Endothelial cell of umbilical vein (primary cell): ENCODE results near the gene CALU. TPM values are rescaled to one million over a fixed set of nuclear protein-coding genes. Genes with fewer than 3 reads are reported as not detected.

Experiments used
- BruUV-seq: library from RNA; stranded (reverse); fragments of 400-500 nt; replicated peaks from 2 replicates; lab custom pipeline; 2021; lab: Mats Ljungman, UMichigan
- CTCF ChIA-PET: fragments of 300-600, 350-600 bp; sonication (Branson Sonifier 250); formaldehyde crosslinking; loops from one replicate; lab custom pipeline; 2021; ENCODE audit warnings: antibody characterized with exemption, inconsistent platforms; lab: Charles Lee
- POLR2A ChIA-PET: fragments of 300-600, 350-600 bp; sonication (Branson Sonifier 250); formaldehyde crosslinking; loops from one replicate; lab custom pipeline; 2021; ENCODE audit warnings: antibody characterized with exemption, inconsistent platforms; lab: Charles Lee
- DNase-seq: peaks from one replicate; pipeline ENCODE4 v3.0.0-alpha.2; 2011; ENCODE audit warnings: low read depth, low spot score
- FAIRE-seq: peaks from 2 replicates; lab custom pipeline; 2011; peaks lifted over from hg19 to GRCh38; lab: Jason Lieb, UNC
- H2AFZ ChIP-seq: 2 replicates; pipeline ENCODE4 v1.6.0; 2012; ENCODE audit warnings: low read depth, low read length, control low read depth, inconsistent platforms
- H3K27ac ChIP-seq: 2 replicates; pipeline ENCODE4 v1.5.1; 2011; ENCODE audit warnings: low read depth, mild to moderate bottlenecking, control low read depth, low read length, moderate library complexity; ENCODE audit not compliant: insufficient read depth
- H3K27me3 ChIP-seq, 2 experiments: 2 replicates each; pipeline versions ENCODE4 v1.6.0 to v1.6.1; 2011; ENCODE audit warnings: low read length in 2 of 2, mixed read lengths in 1 of 2; ENCODE audit not compliant: control insufficient read depth in 2 of 2, insufficient read depth in 2 of 2
- H3K36me3 ChIP-seq, 2 experiments: 2 replicates in 1 of 2; 3 replicates in 1 of 2; pipeline ENCODE4 v1.5.1; 2011; ENCODE audit warnings: low read length in 2 of 2, mild to moderate bottlenecking in 1 of 2, moderate library complexity in 1 of 2; ENCODE audit not compliant: control insufficient read depth in 2 of 2, insufficient read depth in 2 of 2; ENCODE audit errors: extremely low read depth in 1 of 2
- H3K4me1 ChIP-seq: 3 replicates; pipeline ENCODE4 v1.5.1; 2011; ENCODE audit warnings: mild to moderate bottlenecking, low read length; ENCODE audit not compliant: control insufficient read depth, insufficient read depth; ENCODE audit errors: extremely low read depth
- H3K4me2 ChIP-seq: 2 replicates; pipeline ENCODE4 v1.6.1; 2011; ENCODE audit warnings: low read length, control low read depth, mixed read lengths; ENCODE audit not compliant: insufficient read depth
- H3K4me3 ChIP-seq, 3 experiments: fragments of 200-600 bp in 1 of 3; sonication (generic), shearing (Covaris generic) in 1 of 3; replicated peaks in 1 of 3; 2 replicates each; pipeline ENCODE4 v1.5.1; 2011 to 2016; ENCODE audit warnings: control low read depth in 3 of 3, low read length in 3 of 3, mild to moderate bottlenecking in 2 of 3, inconsistent platforms in 1 of 3, low read depth in 1 of 3, moderate library complexity in 1 of 3; ENCODE audit not compliant: insufficient read depth in 1 of 3
- H3K79me2 ChIP-seq: 2 replicates; pipeline ENCODE4 v1.6.0; 2012; ENCODE audit warnings: low read length, inconsistent platforms; ENCODE audit not compliant: control insufficient read depth, insufficient read depth
- H3K9ac ChIP-seq: replicated peaks from 2 replicates; pipeline ENCODE3; 2011; ENCODE audit warnings: low read length, control low read depth; ENCODE audit not compliant: insufficient read depth; ENCODE audit errors: extremely low read depth
- H3K9me1 ChIP-seq: replicated peaks from 3 replicates; pipeline ENCODE4 v1.6.0; 2011; ENCODE audit warnings: mild to moderate bottlenecking, low read length; ENCODE audit not compliant: control insufficient read depth, insufficient read depth; ENCODE audit errors: extremely low read depth
- H3K9me3 ChIP-seq: replicated peaks from 2 replicates; pipeline ENCODE4 v1.5.1; 2012; ENCODE audit warnings: low read length, inconsistent platforms; ENCODE audit not compliant: control insufficient read depth, insufficient read depth
- H4K20me1 ChIP-seq: replicated peaks from 2 replicates; pipeline ENCODE3; 2011; ENCODE audit warnings: mild to moderate bottlenecking, low read length; ENCODE audit not compliant: control insufficient read depth, insufficient read depth; ENCODE audit errors: extremely low read depth
- EZH2 ChIP-seq: IDR thresholded peaks from 2 replicates; pipeline ENCODE4 v1.6.1; 2012; ENCODE audit warnings: borderline replicate concordance, low read depth, mild to moderate bottlenecking, moderate library complexity, low read length, inconsistent platforms; ENCODE audit not compliant: severe bottlenecking
- FOS ChIP-seq: IDR thresholded peaks from 2 replicates; pipeline ENCODE4 v1.6.1; 2011; ENCODE audit warnings: mild to moderate bottlenecking, low read length, moderate library complexity, borderline replicate concordance; ENCODE audit not compliant: insufficient read depth
- GATA2 ChIP-seq: IDR thresholded peaks from 2 replicates; pipeline ENCODE4 v1.7.0; 2011; ENCODE audit warnings: low read depth, mild to moderate bottlenecking, moderate library complexity, mixed read lengths, low read length; ENCODE audit not compliant: insufficient read length, insufficient read depth
- JUN ChIP-seq: IDR thresholded peaks from 2 replicates; pipeline ENCODE4 v1.6.1; 2011; ENCODE audit warnings: borderline replicate concordance, low read depth; ENCODE audit not compliant: insufficient read length, insufficient read depth
- MYC ChIP-seq: IDR thresholded peaks from one replicate; pipeline ENCODE4 v1.6.1; 2011; ENCODE audit warnings: mild to moderate bottlenecking, low read depth, low read length
- POLR2A ChIP-seq: IDR thresholded peaks from 2 replicates; pipeline ENCODE4 v1.6.1; 2012; ENCODE audit warnings: low read depth, mild to moderate bottlenecking, control low read depth, low read length
- POLR2AphosphoS5 ChIP-seq: IDR thresholded peaks from 2 replicates; pipeline ENCODE4 v1.6.1; 2012; ENCODE audit warnings: low read depth, mild to moderate bottlenecking, control low read depth, low read length, moderate library complexity; ENCODE audit not compliant: insufficient read depth
- dilution Hi-C: fragments of 300-500 bp; cut with MboI; formaldehyde crosslinking; loops from one replicate; pipeline ENCODE4 v1.15.0; 2019; ENCODE audit warnings: low sequenced_read_pairs; ENCODE audit not compliant: extremely low pct_ligation_motif_present
- intact Hi-C: fragments of 100-400 bp; cut with micrococcal nuclease; formaldehyde crosslinking; loops from one replicate; pipeline ENCODE4 v1.10.0; 2022
- polyA plus RNA-seq, 4 experiments: library from polyadenylated mRNA; depleted of rRNA in 3 of 4; stranded (reverse) in 3 of 4; unstranded in 1 of 4; fragments of >200 nt; gene quantifications; 2 replicates each; pipeline versions ENCODE4 v1.2.1 to v1.2.3, GENCODE V29; 2011 to 2012; ENCODE audit warnings: missing spikeins in 1 of 4
- total RNA-seq: library from RNA; stranded (reverse); gene quantifications from 2 replicates; pipeline ENCODE4 v1.2.3, GENCODE V29; 2021
- TF ChIP-seq, protein P1 (sequence below): IDR thresholded peaks from 2 replicates; pipeline ENCODE4 v1.6.1; 2011; ENCODE audit not compliant: insufficient read depth, insufficient read length
- TF ChIP-seq, protein P2 (sequence below), 2 donors: IDR thresholded peaks; 1 replicate in 1 of 2; 2 replicates in 1 of 2; pipeline ENCODE4 v1.5.1; 2011; ENCODE audit warnings: low read length in 2 of 2, mild to moderate bottlenecking in 2 of 2, moderate library complexity in 2 of 2, control low read depth in 1 of 2, inconsistent platforms in 1 of 2, low read depth in 1 of 2; ENCODE audit not compliant: insufficient read depth in 1 of 2; ENCODE audit errors: extremely low read depth in 1 of 2

Gene CALU
- total and polyA plus RNA-seq, 2 donors (not counting 3 experiments of a cell fraction or from before 2014, with no cell fraction given): 135 to 257 TPM

DNA sequence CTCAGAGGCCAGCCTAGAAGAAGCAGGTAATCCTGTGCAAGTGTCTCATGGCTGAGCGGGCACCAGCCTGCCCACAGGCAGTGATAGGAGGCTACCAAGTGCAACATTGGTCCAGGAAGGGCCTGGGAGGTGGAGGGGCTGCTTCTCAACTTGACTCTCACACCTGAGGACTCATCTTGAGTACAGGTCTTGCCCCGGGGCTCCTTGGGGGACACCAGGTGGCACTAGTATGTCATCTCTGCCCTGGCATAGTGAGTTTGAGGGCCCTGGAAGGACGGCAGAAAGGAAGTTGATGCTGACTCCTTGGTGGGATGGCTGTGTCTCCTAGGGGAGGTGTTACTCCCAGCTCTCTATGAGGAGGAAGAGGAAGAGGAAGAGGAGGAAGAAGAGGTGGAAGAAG is 54.9 kb downstream of the CALU start:
- intact Hi-C loops: no loop called here
- BruUV-seq: no TSS peak
- H3K36me3 ChIP-seq: no peaks in the 10 kb centered on the region
- FAIRE-seq (no peak), DNase-seq (no peak)
- no peaks in the 10 kb centered on the region for H3K9me1 ChIP-seq
- no peak overlapping the region for H3K4me3 ChIP-seq
- CTCF ChIA-PET: interaction anchor here (0.9 to 1.9 kb wide), 2 partner anchors 40 to 87 kb away, joined by 4 read pairs; no protein-coding TSS in a partner anchor
- no peak overlapping the region for H3K9ac ChIP-seq
- H3K27me3 ChIP-seq: peaks cover 12 to 15% of the 10 kb centered on the region in 2 experiments
- H3K9me3 ChIP-seq: no peaks in the 10 kb centered on the region
- no peak overlapping the region for H3K4me2 ChIP-seq
- H3K79me2 ChIP-seq: no peaks in the 10 kb centered on the region
- no peak overlapping the region for H2AFZ ChIP-seq
- POLR2A ChIA-PET: no interaction called here
- TF ChIP-seq MYC (no peak), POLR2AphosphoS5 (no peak), GATA2 (no peak), JUN (no peak), FOS (no peak), POLR2A (no peak), EZH2 (no peak)
- TF ChIP-seq, protein P1, sequence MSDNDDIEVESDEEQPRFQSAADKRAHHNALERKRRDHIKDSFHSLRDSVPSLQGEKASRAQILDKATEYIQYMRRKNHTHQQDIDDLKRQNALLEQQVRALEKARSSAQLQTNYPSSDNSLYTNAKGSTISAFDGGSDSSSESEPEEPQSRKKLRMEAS: no peak
- TF ChIP-seq, protein P2, sequence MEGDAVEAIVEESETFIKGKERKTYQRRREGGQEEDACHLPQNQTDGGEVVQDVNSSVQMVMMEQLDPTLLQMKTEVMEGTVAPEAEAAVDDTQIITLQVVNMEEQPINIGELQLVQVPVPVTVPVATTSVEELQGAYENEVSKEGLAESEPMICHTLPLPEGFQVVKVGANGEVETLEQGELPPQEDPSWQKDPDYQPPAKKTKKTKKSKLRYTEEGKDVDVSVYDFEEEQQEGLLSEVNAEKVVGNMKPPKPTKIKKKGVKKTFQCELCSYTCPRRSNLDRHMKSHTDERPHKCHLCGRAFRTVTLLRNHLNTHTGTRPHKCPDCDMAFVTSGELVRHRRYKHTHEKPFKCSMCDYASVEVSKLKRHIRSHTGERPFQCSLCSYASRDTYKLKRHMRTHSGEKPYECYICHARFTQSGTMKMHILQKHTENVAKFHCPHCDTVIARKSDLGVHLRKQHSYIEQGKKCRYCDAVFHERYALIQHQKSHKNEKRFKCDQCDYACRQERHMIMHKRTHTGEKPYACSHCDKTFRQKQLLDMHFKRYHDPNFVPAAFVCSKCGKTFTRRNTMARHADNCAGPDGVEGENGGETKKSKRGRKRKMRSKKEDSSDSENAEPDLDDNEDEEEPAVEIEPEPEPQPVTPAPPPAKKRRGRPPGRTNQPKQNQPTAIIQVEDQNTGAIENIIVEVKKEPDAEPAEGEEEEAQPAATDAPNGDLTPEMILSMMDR (IDR thresholded peaks at IDR 0.05; ENCODE audit: extremely low read depth in 1 of 2, insufficient read depth in 1 of 2, low read depth in 1 of 2, low read length in 2 of 2): no peak
- peaks cover 4% of the 10 kb centered on the region for H3K4me1 ChIP-seq
- H4K20me1 ChIP-seq: no peaks in the 10 kb centered on the region
- H3K27ac ChIP-seq: no peak overlapping the region
- dilution Hi-C loops: no loop called here
